Suprapubic skin (tissue), 4 donors: ENCODE data around the gene LAMTOR4. TPM values are rescaled to one million over a fixed set of nuclear protein-coding genes. Genes with fewer than 3 reads are reported as not detected.

Experiments used
- DNase-seq, 2 donors: peaks; one replicate each; pipeline ENCODE4 v3.0.0-alpha.2; 2019; ENCODE audit warnings: low spot score in 2 of 2
- H3K27ac ChIP-seq: fragments of 200-600 bp; sonication (generic); one replicate; pipeline ENCODE4 v1.5.1; 2019
- H3K27me3 ChIP-seq: fragments of 200-600 bp; sonication (generic); one replicate; pipeline ENCODE4 v1.5.1; 2019
- H3K36me3 ChIP-seq: fragments of 200-600 bp; sonication (generic); one replicate; pipeline ENCODE4 v1.5.1; 2019
- H3K4me1 ChIP-seq: fragments of 200-600 bp; sonication (generic); one replicate; pipeline ENCODE4 v1.5.1; 2019
- H3K4me3 ChIP-seq: fragments of 200-600 bp; sonication (generic); one replicate; pipeline ENCODE4 v1.5.1; 2019; ENCODE audit warnings: mild to moderate bottlenecking
- H3K9me3 ChIP-seq: fragments of 200-600 bp; sonication (generic); one replicate; pipeline ENCODE4 v1.5.1; 2019
- CTCF ChIP-seq, 2 donors: fragments of 200-600 bp in 1 of 2; fragments of 450-650 bp in 1 of 2; sonication (generic) in 1 of 2; IDR thresholded peaks; one replicate each; pipeline ENCODE4 v1.5.1; 2016 to 2019; ENCODE audit warnings: antibody characterized with exemption in 2 of 2, mild to moderate bottlenecking in 1 of 2, moderate library complexity in 1 of 2
- EP300 ChIP-seq: sonication (generic); formaldehyde crosslinking; IDR thresholded peaks from one replicate; pipeline ENCODE4 v1.6.1; 2017; ENCODE audit warnings: antibody characterized with exemption
- POLR2A ChIP-seq, 2 donors: fragments of 450-650 bp; IDR thresholded peaks; one replicate each; pipeline ENCODE4 v1.6.1; 2017; ENCODE audit warnings: antibody characterized with exemption in 2 of 2, mild to moderate bottlenecking in 2 of 2, moderate library complexity in 2 of 2
- POLR2AphosphoS5 ChIP-seq, 3 donors: sonication (generic); formaldehyde crosslinking; IDR thresholded peaks; one replicate each; pipeline ENCODE4 v1.6.1; 2017; ENCODE audit warnings: antibody characterized with exemption in 3 of 3
- WGBS: methylation state at CpG from one replicate; pipeline ENCODE4 v1.1.5; 2018; 5-methylcytosine and 5-hydroxymethylcytosine counted together
- total RNA-seq, 4 donors: library from RNA; depleted of rRNA; stranded (reverse); fragments of >200 nt; gene quantifications; one replicate each; pipeline ENCODE4 v1.1.0, GENCODE V29; 2016

The LAMTOR4 gene
- total RNA-seq, 4 donors from 2014 or later: 346 to 682 (median 537) TPM

GRCh38 chr7:100198266-100198665 is 49.5 kb downstream of the LAMTOR4 start:
- TF ChIP-seq CTCF (IDR thresholded peaks at IDR 0.05) (no peak), EP300 (no peak), POLR2AphosphoS5 (IDR thresholded peaks at IDR 0.05) (no peak), POLR2A (IDR thresholded peaks at IDR 0.05) (no peak)
- whole genome bisulfite sequencing: 90% methylated on average over 10 of the region's 10 CpGs

GRCh38 chr7:100200693-100201092 is 52.0 kb downstream of the LAMTOR4 start:
- no peak for TF ChIP-seq CTCF (IDR thresholded peaks at IDR 0.05)
- no peak for TF ChIP-seq EP300
- TF ChIP-seq POLR2A (IDR thresholded peaks at IDR 0.05): no peak
- no peak for TF ChIP-seq POLR2AphosphoS5 (IDR thresholded peaks at IDR 0.05)
- H3K4me1 ChIP-seq: no peaks in the 10 kb centered on the region
- no peak overlapping the region for H3K27ac ChIP-seq
- no peaks in the 10 kb centered on the region for H3K9me3 ChIP-seq
- no peak for DNase-seq
- H3K4me3 ChIP-seq: no peak overlapping the region
- H3K27me3 ChIP-seq: no peaks in the 10 kb centered on the region
- 89% methylated on average over 10 of the region's 11 CpGs for WGBS
- H3K36me3 ChIP-seq: no peaks in the 10 kb centered on the region

More at GRCh38 chr7:100198266-100198665, 49.5 kb downstream of the LAMTOR4 start:
- Histone ChIP-seq H3K36me3 (no peaks in the 10 kb centered on the region), H3K27ac (no peak overlapping the region), H3K4me1 (no peaks in the 10 kb centered on the region), H3K9me3 (no peaks in the 10 kb centered on the region), H3K4me3 (no peak overlapping the region), H3K27me3 (no peaks in the 10 kb centered on the region)
- DNase-seq: no peak

Other genes starting within 250 kb of the LAMTOR4 start
- gene TRIM4, start 229.4 kb upstream of the LAMTOR4 start, total RNA-seq: 10 to 100 TPM; 40.2 to 56.7 (median 50.8) TPM
- gene GJC3, start 219.3 kb upstream of the LAMTOR4 start, total RNA-seq: 1 to 10 TPM; 1.9 to 2.9 (median 2.5) TPM
- 1,000 to 10,000 TPM in 1 of 4 donors, 100 to 1,000 TPM in 3; 529 to 1,010 (median 610) TPM for gene AZGP1, start 172.9 kb upstream of the LAMTOR4 start, total RNA-seq
- gene ZKSCAN1, start 133.3 kb upstream of the LAMTOR4 start, total RNA-seq: 100 to 1,000 TPM in 1 of 4 donors, 10 to 100 TPM in 3; 50.5 to 106 (median 66.4) TPM
- gene ZSCAN21, start 99.1 kb upstream of the LAMTOR4 start, total RNA-seq: 10 to 100 TPM in 3 of 4 donors, 1 to 10 TPM in 1; 8.9 to 18.5 (median 10.2) TPM
- 10 to 100 TPM; 13.2 to 30.3 (median 24.4) TPM for gene ZNF3, start 67.2 kb upstream of the LAMTOR4 start, total RNA-seq
- 10 to 100 TPM; 35.8 to 60.7 (median 47.7) TPM for gene COPS6, start 59.9 kb upstream of the LAMTOR4 start, total RNA-seq
- gene MCM7, start 47.5 kb upstream of the LAMTOR4 start, total RNA-seq: 10 to 100 TPM; 43.8 to 97.0 (median 51.8) TPM
- 10 to 100 TPM; 16.7 to 33.2 (median 31.8) TPM for gene AP4M1, start 47.3 kb upstream of the LAMTOR4 start, total RNA-seq
- gene TAF6, start 29.6 kb upstream of the LAMTOR4 start, total RNA-seq: 10 to 100 TPM; 31.7 to 59.3 (median 48.9) TPM
- gene CNPY4, start 29.3 kb upstream of the LAMTOR4 start, total RNA-seq: 1 to 10 TPM; 4.5 to 7.1 (median 5.4) TPM
- gene MBLAC1, start 22.0 kb upstream of the LAMTOR4 start, total RNA-seq: 1 to 10 TPM; 2.6 to 6.2 (median 3.6) TPM
- 10 to 100 TPM; 19.7 to 69.0 (median 35.8) TPM for gene TRAPPC14, start 9.8 kb downstream of the LAMTOR4 start, total RNA-seq
- gene GAL3ST4, start 19.7 kb downstream of the LAMTOR4 start, total RNA-seq: 10 to 100 TPM; 30.0 to 36.9 (median 33.0) TPM
- 10 to 100 TPM in 2 of 4 donors, 1 to 10 TPM in 2; 7.3 to 45.4 (median 14.8) TPM for gene GPC2, start 28.5 kb downstream of the LAMTOR4 start, total RNA-seq
- 1 to 10 TPM in 2 of 4 donors, under 1 TPM in 1, not detected in 1; 0.68 to 2.0 (median 1.9) TPM for gene STAG3, start 29.0 kb downstream of the LAMTOR4 start, total RNA-seq
- not detected for gene PVRIG, start 71.0 kb downstream of the LAMTOR4 start, total RNA-seq
- gene SPDYE3, start 158.8 kb downstream of the LAMTOR4 start, total RNA-seq: not detected
- gene PILRB, start 209.2 kb downstream of the LAMTOR4 start, total RNA-seq: 100 to 1,000 TPM in 1 of 4 donors, 10 to 100 TPM in 3; 40.8 to 125 (median 63.1) TPM
- 1 to 10 TPM; 1.3 to 8.5 (median 4.2) TPM for gene PILRA, start 224.6 kb downstream of the LAMTOR4 start, total RNA-seq